GM18861 (cell line): ENCODE measurements around the gene NALCN.
A peak's percentile ranks its signal among the peaks of the same experiment; 100 is the strongest.

Experiments
- ATAC-seq: cut with Tn5 transposase; IDR thresholded peaks from one replicate; pipeline ENCODE4 v1.9.1; 2021; ENCODE audit not compliant: unreplicated experiment

NALCN gene

GRCh38 chr13:101210774-101211173 is 205.5 kb downstream of the NALCN start:
- no peak for ATAC-seq

DNA sequence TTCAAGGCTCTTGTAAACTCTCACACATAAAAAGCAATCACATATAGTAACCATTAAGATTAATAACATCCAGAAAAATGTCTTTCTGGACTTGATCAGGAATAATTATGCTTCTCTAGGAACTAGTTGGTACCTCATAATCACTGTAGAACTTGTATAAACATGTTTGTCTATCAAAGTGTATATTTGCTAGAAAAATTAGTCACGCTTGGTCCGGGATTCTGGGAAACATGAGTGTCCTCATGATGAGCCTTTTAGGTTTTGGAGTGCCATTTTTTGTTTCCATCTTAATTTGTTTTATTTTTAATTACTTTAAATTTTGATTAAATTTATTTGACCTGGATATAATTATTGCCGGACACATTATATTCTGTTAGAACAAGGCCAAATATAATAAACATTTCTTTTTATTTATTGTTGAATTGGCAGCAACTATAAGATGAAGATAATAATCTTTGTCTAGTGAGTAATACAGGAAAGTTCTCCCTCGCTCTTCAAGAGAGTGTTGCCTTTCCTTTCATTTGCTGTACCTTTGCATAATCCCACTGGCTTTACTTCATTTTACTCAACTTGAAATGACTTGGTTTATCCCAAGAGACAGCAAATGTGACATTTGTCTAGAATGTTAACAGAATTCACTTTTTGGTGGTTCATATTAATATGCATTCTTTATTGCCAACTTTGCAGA is 207.0 kb downstream of the NALCN start:
- no peak for ATAC-seq

DNA sequence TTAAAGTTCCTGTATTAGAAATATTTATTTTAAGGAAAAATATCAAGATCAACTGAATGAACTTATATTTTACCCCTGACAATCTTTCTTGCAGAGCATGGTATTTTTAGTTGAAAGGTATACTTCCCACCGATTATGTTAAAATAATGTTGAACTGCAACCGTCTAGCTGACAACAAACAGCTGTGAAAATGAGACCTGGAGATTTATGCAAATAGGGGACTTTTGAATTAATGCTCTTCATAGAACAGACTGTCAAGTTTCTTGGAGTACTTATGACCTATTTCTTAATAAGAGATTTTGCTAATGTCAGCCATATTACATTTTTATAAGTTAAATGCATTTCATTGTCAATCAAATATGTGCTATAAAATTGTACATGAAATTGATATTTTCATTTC is 210.9 kb downstream of the NALCN start:
- no peak for ATAC-seq

GRCh38 chr13:101204270-101205020 is 211.9 kb downstream of the NALCN start:
- ATAC-seq, result no peak

DNA sequence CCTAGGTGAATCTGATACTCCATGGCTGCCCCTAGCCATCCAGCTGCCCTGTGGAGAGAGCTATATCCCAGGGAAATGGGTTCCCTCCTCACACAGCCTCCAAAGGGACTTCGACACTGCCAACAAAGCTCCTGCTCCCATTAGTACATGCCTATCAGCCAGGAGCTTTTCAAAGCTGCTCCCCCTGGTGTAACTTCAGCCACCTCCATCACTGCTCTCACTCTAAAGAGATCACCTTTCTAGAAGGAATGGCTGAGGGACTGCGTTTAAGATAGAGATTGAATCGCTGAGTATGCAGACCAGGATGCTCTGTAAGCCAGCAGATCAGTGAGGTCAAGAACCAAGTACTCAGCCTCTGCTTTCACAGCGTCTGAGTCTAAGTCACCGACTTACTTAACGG is 213.7 kb downstream of the NALCN start:
- no peak for ATAC-seq

- no peak for ATAC-seq
These were observed 225.3 kb downstream of the NALCN start for GRCh38 chr13:101190976-101191375.

DNA sequence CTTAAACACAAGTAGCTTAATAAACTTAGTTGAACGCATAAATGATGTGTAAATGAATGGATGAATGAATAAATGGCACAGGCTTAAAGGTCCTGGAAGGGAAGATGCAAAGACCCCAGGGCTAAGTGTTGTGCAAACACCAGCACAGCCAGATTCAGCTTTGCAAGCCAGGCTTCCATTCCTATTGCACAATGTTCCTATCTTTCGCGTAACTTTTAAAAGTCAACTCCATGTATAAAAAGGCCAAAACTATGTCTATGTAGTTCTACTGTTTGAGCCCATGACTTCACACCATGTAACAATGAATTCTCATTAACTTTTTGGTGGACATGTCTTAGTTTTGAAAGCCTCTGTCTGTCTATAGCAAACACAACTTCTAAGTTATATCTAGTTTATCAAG is 226.0 kb downstream of the NALCN start:
- no peak for ATAC-seq

DNA sequence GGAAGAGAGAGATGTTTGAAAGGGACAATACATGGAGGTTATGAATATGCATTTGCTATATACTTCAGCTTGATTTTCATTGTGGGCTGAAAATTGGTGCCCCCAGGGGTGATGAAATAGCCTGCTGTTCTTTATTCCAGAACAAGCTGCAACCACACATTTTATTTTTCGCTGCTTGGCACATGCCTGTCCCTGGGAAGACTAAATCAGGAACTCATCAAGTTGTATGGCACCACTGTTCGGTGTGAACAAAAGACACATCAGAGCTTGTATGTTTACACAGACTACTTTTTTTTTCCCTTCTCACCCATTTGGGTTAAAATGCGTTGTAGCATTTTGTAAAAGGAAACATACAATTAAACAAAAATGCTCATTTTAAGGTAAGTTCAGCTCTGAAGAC is 230.7 kb downstream of the NALCN start:
- ATAC-seq, result no peak

DNA sequence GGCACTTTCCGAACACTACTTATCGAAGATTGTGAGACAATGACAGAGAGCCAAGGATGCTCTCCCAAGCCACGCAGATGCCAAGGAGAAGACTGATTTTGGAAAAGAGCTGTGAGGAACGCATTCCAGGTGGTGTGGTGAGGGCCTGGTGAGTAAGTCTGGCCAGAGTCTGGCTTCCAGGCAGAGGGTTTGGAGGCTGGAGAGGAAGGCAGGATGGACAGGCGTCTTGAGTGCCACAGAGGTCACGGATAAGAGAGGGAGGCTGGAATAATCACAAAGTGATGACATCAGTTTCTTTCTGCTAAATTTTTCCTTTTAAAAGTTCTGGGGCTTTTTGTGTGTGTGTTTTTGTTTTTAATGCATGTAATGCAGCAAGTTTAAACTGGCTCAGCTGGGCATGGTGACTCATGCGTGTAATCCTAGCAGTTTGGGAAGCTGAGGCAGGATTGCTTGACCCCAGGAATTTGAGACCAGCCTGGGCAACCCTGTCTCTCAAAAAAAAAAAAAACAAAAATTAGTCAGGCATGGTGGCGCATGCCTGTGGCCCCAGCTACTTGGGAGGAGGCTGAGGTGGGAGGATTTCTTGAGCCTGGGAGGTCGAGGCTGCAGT is 235.1 kb downstream of the NALCN start:
- ATAC-seq, result no peak

DNA sequence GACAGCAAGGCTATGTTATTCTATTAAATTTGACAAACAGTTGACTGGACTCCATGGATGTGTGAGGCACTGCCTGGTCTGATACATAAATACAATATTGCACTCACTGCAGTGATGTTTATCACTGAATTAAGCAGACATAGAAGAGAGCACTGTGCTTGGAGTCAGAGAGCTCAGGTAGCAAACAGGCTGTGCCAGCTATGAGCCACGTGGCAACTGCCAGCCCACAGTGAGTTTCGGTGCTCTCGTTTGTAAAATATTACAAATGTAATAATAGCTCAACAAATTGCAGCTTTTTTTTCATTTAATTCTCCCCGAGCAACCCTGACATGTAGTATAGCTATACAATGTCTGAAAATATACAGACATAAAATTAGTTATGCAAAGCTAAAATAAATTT is 237.3 kb downstream of the NALCN start:
- no peak for ATAC-seq

DNA sequence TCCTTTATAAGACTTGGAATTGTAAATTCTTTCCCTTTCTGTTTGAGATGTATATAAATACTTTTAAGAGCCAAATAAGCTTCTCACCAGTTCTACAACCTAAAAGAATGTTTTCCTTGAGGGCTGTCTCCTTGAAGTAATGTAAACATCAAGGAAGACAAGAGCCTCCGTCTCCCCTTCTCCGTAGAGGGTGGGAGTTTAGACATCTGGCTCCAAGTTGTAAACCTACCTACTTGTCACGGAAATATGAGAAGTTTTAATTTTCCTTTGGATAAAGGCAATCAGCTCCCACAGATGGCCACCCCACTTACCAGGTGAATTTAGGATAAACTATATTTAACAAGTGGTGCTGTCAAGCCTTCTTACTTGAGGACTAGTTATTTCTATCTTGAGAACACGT is 237.9 kb downstream of the NALCN start:
- no peak for ATAC-seq

DNA sequence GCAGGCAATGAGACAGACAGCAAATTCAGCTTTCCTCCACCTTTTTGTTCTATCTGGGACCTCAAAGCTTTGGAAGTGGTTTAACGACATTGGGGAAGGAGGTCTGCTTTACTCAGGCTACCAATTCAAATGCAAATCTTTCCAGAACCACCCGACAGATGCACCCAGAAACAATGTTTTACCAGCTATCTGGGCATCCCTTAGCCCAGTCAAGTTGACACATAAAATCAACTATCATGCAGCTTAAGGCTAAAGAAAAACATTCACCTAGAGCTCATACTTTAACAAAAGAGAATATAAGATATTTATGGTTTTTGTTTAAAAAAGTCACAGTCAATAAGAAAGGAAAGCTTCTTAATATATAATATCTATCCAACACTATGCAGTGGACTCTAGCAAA is 246.0 kb downstream of the NALCN start:
- no peak for ATAC-seq

DNA sequence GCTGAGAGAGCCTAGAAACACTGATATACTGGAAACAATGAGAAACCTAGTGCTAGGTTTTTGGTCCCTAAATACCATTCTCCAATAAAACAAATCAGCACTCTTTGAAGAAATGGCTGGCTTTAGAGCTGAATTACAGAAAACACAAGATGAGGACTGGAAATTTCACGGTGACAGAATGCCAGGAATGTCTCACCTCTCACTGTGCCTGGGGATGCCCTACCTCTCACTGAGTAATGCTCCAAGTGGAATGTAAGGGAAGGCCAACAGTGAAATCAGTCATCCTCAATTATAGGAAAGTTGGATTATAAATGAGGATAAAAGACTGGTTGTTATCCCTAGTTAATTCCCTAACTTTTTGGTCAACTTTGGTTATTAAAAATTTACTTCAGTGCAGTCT is 259.0 kb downstream of the NALCN start:
- ATAC-seq, result no peak

DNA sequence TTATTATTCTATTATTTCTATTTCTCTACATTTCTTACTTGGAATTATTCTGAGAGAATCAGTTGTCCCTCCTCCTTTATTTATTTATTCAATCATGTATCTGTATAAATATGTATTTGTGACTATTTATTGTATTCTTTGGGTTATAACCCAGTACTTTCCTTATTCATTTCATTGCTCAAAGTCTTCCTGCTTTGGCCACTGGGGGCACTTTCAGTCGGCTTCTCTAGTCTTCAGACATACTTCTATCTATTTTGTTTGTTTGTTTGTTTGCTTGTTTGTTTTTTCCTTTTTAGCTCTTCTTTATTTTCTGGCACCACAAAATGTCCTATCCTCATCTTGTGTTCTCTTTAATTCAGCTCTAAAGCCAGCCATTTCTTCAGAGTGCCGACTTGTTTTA is 260.4 kb downstream of the NALCN start:
- peak; percentile 48 for ATAC-seq

DNA sequence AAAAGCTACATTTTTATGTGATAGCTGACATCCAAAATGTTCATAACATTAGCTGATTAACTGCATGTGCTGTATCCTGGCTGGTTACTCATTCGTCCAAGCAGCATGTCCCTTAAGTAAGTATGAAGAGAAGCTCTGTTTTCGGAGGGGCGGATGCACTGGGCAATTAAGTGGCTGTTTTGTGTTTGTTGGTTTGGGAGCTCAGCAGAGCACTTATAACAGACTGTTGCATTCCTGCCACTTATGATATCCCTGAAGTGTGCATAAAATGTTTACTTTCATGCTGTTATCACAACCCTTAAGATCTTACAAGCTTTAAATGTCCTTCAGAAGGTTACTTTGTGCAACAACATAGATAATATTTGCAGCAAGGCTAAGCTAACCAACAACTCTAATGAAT is 264.1 kb downstream of the NALCN start:
- no peak for ATAC-seq

DNA sequence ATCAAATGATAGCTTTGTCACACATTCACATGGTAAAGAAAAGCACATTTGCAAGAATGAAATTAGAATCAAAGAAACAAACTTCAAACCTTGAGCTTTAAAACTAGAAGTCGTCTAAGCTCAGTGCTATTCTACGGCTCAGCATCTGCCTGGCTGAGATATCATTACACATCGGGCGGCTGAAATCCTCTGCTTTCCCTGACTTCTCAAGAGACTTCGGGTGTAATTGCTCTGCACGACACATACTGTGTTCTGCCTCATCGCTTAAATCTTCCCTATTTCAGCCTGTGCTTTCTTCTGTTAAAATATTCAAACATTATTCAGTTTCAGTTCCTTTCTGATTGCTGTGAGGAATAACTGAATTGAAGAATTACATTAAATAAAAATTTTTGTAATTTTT is 265.3 kb downstream of the NALCN start:
- ATAC-seq, result no peak

DNA sequence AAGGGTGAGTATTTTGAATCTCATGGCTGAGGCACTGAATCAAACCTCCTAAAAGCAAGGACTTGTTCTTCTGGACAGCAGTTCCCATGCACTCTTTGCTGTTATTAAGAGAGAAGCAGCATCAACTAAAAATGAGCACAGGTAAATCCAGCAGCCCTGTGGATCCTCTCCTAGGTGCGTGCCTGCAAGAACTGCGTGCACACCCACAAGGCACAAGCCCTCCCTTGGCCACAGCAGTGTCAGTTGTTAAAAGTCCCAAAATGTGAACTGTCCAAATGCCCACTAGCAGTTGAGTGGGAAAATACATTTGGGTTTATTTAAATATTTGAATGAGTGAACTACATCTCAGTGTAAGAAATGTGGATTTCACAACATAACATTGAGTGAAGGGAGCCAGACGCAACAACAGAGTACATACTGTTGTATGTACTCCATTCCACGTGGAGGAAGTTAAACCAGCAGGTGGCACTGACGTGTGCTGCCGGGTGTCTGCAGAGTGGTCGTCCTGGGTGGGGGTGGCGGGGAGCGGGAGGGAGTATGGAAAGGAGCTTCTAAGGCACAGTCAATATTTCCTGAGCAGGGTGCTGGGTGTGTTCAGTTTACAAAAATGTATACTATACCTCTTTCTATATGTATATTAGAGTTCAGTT is 266.4 kb downstream of the NALCN start:
- ATAC-seq, result no peak

GRCh38 chr13:101146101-101146898 is 270.0 kb downstream of the NALCN start:
- ATAC-seq, result no peak

DNA sequence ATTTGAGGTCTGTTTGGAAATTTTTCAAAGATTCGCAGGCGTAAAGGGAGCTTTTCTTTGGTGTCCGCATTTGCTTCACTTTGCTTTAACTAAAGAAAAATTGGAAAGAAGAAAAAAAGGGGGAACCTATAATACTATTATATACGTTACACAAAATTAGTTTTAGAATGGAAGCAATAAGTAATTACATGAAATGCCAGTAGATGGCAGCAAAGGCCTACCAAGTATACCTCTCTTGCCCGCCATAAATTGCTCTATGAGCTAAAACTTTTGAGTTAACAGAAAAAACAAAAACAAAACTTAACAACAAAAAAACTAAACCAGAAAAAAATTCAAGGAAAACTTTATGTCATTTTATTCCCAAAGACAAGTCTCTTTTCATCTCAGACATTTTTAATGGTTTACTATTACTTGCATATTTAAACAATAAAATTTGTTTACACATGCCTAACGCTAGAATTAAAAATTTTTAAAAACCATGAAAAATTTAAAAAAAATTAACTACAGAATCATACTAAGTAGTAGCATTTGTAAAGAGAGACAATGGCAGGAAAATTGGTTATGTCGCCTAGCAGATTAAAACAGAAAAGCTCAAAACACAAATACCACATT is 271.4 kb downstream of the NALCN start:
- no peak for ATAC-seq

- no peak for ATAC-seq
These were observed 275.4 kb downstream of the NALCN start for GRCh38 chr13:101140936-101141335.
